Sigmoid colon (tissue), 7 donors: Measurements from ENCODE around the gene HMOX1. TPM values are rescaled to one million over a fixed set of nuclear protein-coding genes. Genes with fewer than 3 reads are reported as not detected.

Experiments
- DNase-seq: peaks from one replicate; pipeline ENCODE4 v3.0.0-alpha.2; 2019
- H3K27ac ChIP-seq, 4 donors: fragments of 200-600 bp; sonication (generic); one replicate each; pipeline ENCODE4 v1.5.1; 2016 to 2019; ENCODE audit warnings: mild to moderate bottlenecking in 1 of 4
- H3K27me3 ChIP-seq, 3 donors: fragments of 200-600 bp; sonication (generic); one replicate each; pipeline ENCODE4 v1.5.1; 2019; ENCODE audit warnings: mild to moderate bottlenecking in 1 of 3
- H3K36me3 ChIP-seq, 4 donors: fragments of 200-600 bp; sonication (generic); one replicate each; pipeline ENCODE4 v1.5.1; 2016 to 2019
- H3K4me1 ChIP-seq, 4 donors: fragments of 200-600 bp; sonication (generic); one replicate each; pipeline ENCODE4 v1.5.1; 2017 to 2019
- H3K4me3 ChIP-seq, 4 donors: fragments of 200-600 bp; sonication (generic); one replicate each; pipeline ENCODE4 v1.5.1; 2017 to 2019; ENCODE audit warnings: mild to moderate bottlenecking in 2 of 4, moderate library complexity in 1 of 4
- H3K9me3 ChIP-seq, 4 donors: fragments of 200-600 bp in 3 of 4; sonication (generic) in 3 of 4; one replicate each; pipeline versions ENCODE4 v1.5.1 to v1.6.1; 2013 to 2019
- EP300 ChIP-seq, 4 donors: sonication (generic); formaldehyde crosslinking; IDR thresholded peaks; one replicate each; pipeline ENCODE4 v1.6.1; 2017; ENCODE audit warnings: antibody characterized with exemption in 4 of 4
- POLR2A ChIP-seq, 2 donors: fragments of 450-650 bp; IDR thresholded peaks; one replicate each; pipeline ENCODE4 v1.6.1; 2016; ENCODE audit warnings: antibody characterized with exemption in 2 of 2, mild to moderate bottlenecking in 2 of 2, moderate library complexity in 2 of 2
- POLR2AphosphoS5 ChIP-seq, 4 donors: sonication (generic); formaldehyde crosslinking; IDR thresholded peaks; one replicate each; pipeline ENCODE4 v1.6.1; 2017; ENCODE audit warnings: antibody characterized with exemption in 4 of 4
- WGBS, 2 donors: extraction: QIAGEN DNeasy Blood & Tissue Kit; methylation state at CpG; one replicate each; pipeline ENCODE4 v1.1.7; 2013; 5-methylcytosine and 5-hydroxymethylcytosine counted together
- intact Hi-C: fragments of 100-400 bp; cut with DNase I; formaldehyde crosslinking; loops from one replicate; pipeline ENCODE4 v1.15.1; 2023
- polyA plus RNA-seq, 3 donors: library from polyadenylated mRNA; stranded (reverse); fragments of 200-250 nt; gene quantifications; one replicate each; pipeline ENCODE4 v1.2.3, GENCODE V29; 2013
- total RNA-seq, 4 donors: library from RNA; depleted of rRNA; stranded (reverse); fragments of >200 nt; gene quantifications; one replicate each; pipeline ENCODE4 v1.1.0, GENCODE V29; 2016
- TF ChIP-seq, protein P1 (sequence below), 4 experiments: fragments of 450-650 bp in 3 of 4; fragments of 200-600 bp in 1 of 4; IDR thresholded peaks; one replicate each; pipeline ENCODE4 v1.5.1; 2016 to 2019; ENCODE audit warnings: antibody characterized with exemption in 4 of 4, mild to moderate bottlenecking in 3 of 4, moderate library complexity in 2 of 4
- donor health status: healthy with polysubstance abuse.
- donor health status: Bipolar disorder and iron deficiency.
- donor health status: healthy.

The HMOX1 gene
- total and polyA plus RNA-seq, 7 donors: 5.0 to 138 (median 35.5) TPM

DNA sequence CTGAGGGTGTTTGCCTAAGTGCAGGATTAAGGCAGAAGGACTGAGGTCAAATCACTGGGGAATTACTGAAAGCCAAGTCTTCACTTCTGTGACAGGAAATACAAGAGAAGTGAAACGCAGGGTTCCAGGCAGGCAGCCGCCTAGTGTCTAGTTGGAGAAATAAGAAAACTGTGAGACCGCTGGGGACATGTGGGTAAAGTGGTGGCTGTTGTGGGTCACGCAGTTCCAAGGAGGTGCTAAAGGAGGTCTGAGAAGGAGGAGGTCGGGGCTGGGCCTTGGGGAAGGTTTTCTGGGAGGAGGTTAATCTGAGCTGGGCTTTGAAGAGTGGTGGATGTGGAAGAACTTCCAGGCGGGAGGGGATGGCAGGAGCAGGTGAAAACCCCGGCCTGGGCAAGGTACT lies 30.2 kb downstream of the HMOX1 start:
- Histone ChIP-seq H3K4me1 (no peaks in the 10 kb centered on the region), H3K9me3 (no peaks in the 10 kb centered on the region), H3K36me3 (peaks cover 14 to 97% (median 33%) of the 10 kb centered on the region in 4 donors), H3K27ac (no peak overlapping the region), H3K27me3 (no peaks in the 10 kb centered on the region), H3K4me3 (no peak overlapping the region)
- TF ChIP-seq EP300 (IDR thresholded peaks at IDR 0.05): no peak
- no peak for TF ChIP-seq POLR2A (IDR thresholded peaks at IDR 0.05)
- TF ChIP-seq, protein P1, sequence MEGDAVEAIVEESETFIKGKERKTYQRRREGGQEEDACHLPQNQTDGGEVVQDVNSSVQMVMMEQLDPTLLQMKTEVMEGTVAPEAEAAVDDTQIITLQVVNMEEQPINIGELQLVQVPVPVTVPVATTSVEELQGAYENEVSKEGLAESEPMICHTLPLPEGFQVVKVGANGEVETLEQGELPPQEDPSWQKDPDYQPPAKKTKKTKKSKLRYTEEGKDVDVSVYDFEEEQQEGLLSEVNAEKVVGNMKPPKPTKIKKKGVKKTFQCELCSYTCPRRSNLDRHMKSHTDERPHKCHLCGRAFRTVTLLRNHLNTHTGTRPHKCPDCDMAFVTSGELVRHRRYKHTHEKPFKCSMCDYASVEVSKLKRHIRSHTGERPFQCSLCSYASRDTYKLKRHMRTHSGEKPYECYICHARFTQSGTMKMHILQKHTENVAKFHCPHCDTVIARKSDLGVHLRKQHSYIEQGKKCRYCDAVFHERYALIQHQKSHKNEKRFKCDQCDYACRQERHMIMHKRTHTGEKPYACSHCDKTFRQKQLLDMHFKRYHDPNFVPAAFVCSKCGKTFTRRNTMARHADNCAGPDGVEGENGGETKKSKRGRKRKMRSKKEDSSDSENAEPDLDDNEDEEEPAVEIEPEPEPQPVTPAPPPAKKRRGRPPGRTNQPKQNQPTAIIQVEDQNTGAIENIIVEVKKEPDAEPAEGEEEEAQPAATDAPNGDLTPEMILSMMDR (IDR thresholded peaks at IDR 0.05): no peak
- no peak for TF ChIP-seq POLR2AphosphoS5 (IDR thresholded peaks at IDR 0.05)
- intact Hi-C loops: no loop called here
- DNase-seq: no peak
- 73 to 87% methylated on average over 7 of the region's 7 CpGs for WGBS, 2 donors

DNA sequence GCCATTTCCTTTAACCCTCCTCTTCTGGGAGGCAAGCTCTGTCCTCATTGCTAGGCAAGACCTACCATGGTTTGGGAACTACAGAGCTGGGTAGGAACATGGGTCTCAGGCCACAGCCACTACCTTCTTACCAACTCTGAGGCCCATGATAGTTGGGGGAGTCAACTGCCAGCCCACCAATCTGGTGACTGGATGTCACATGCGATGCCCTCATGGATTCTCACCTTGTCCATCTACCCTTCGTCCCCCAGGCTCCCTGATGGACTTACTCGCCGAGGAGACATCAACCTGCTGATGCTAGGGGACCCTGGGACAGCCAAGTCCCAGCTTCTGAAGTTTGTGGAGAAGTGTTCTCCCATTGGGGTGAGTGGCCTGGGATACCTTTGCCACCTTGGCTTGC lies 32.7 kb downstream of the HMOX1 start:
- Histone ChIP-seq H3K27me3 (no peaks in the 10 kb centered on the region), H3K9me3 (no peaks in the 10 kb centered on the region), H3K4me3 (no peak overlapping the region), H3K4me1 (no peaks in the 10 kb centered on the region), H3K27ac (no peak overlapping the region), H3K36me3 (peaks cover 6 to 95% (median 28%) of the 10 kb centered on the region in 4 donors)
- TF ChIP-seq EP300 (IDR thresholded peaks at IDR 0.05): no peak
- TF ChIP-seq, protein P1 (IDR thresholded peaks at IDR 0.05): no peak
- TF ChIP-seq POLR2AphosphoS5 (IDR thresholded peaks at IDR 0.05): no peak
- no peak for TF ChIP-seq POLR2A (IDR thresholded peaks at IDR 0.05)
- intact Hi-C loops: no loop called here
- 98% methylated on average over 4 of the region's 4 CpGs for WGBS, 2 donors
- DNase-seq: no peak

DNA sequence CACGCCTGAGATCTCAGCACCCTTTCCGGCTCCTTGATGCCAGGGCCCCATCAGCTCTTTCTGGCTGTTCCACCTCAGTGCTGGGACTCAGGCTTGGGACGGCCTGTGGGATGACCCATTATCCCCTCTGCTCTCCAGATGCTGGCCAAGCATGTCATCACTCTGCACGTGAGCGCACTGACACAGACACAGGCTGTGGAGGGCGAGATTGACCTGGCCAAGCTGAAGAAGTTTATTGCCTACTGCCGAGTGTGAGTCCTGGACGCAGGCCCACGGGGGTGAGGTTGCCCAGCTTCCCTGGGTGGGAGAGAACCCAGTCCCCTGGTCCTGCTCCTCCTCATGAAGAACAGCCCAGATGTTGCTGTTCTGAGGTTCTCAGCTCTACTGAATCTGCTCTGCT lies 36.7 kb downstream of the HMOX1 start:
- no peak overlapping the region for H3K4me3 ChIP-seq
- no peak for TF ChIP-seq POLR2AphosphoS5 (IDR thresholded peaks at IDR 0.05)
- no peak for TF ChIP-seq EP300 (IDR thresholded peaks at IDR 0.05)
- TF ChIP-seq, protein P1 (IDR thresholded peaks at IDR 0.05): no peak
- TF ChIP-seq POLR2A (IDR thresholded peaks at IDR 0.05): no peak
- no peak overlapping the region for H3K27ac ChIP-seq
- H3K27me3 ChIP-seq: no peaks in the 10 kb centered on the region
- intact Hi-C loops: no loop called here
- H3K36me3 ChIP-seq: peaks cover 0 to 94% (median 28%) of the 10 kb centered on the region in 4 donors
- DNase-seq: no peak
- H3K9me3 ChIP-seq: no peaks in the 10 kb centered on the region
- 90 to 93% methylated on average over 9 of the region's 9 CpGs for WGBS, 2 donors
- no peaks in the 10 kb centered on the region for H3K4me1 ChIP-seq

DNA sequence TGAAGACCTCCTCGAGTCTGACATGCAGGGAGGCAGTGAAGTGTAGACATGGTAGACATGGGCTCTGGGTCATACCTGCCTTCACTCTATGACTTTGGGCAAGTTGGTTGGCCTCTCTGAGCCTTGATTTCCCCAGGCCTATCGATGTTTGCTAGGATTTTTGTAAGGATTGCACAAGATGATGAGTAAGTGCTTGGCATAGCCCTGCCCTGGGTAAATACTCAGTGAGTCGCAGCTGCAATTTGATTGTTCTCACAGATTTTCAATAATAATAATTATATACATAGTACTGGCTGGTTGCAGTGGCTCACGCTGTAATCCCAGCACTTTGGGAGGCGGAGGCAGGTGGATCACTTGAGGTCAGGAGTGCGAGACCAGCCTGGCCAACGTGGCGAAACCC lies 37.2 kb downstream of the HMOX1 start:
- Histone ChIP-seq H3K27me3 (no peaks in the 10 kb centered on the region), H3K4me3 (no peak overlapping the region), H3K27ac (no peak overlapping the region), H3K9me3 (no peaks in the 10 kb centered on the region), H3K36me3 (peaks cover 0 to 96% (median 31%) of the 10 kb centered on the region in 4 donors), H3K4me1 (no peaks in the 10 kb centered on the region)
- no peak for DNase-seq
- 79 to 92% methylated on average over 8 of the region's 8 CpGs for WGBS, 2 donors
- intact Hi-C loops: no loop called here
- TF ChIP-seq POLR2A (IDR thresholded peaks at IDR 0.05): no peak
- no peak for TF ChIP-seq POLR2AphosphoS5 (IDR thresholded peaks at IDR 0.05)
- TF ChIP-seq EP300 (IDR thresholded peaks at IDR 0.05): no peak
- TF ChIP-seq, protein P1 (IDR thresholded peaks at IDR 0.05): no peak

DNA sequence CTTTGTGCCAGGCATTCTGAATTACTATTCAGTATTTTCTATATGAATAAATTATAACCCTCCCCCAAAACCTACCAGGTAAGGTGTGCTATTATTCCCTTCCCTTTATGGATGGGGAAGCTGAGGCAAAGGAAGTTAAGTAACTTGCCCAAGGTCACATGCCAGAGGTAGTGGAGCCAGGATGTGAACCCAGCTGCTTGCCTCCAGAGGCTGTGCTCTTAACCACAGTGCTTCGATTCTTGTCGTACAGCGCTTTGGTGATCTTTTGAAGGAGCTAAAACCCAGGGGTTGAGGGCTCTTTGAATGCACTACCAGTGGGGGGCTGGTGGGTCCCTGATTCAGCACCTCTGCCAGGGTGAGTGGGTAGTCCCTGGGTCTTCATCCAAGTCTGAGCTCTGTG lies 37.8 kb downstream of the HMOX1 start:
- Histone ChIP-seq H3K9me3 (no peaks in the 10 kb centered on the region), H3K4me1 (no peaks in the 10 kb centered on the region), H3K27ac (no peak overlapping the region), H3K36me3 (peaks cover 0 to 97% (median 26%) of the 10 kb centered on the region in 4 donors), H3K27me3 (no peaks in the 10 kb centered on the region), H3K4me3 (no peak overlapping the region)
- WGBS, 2 donors: 82 to 96% methylated on average over 3 of the region's 3 CpGs
- TF ChIP-seq, protein P1 (IDR thresholded peaks at IDR 0.05): no peak
- TF ChIP-seq POLR2A (IDR thresholded peaks at IDR 0.05) (no peak), EP300 (IDR thresholded peaks at IDR 0.05) (no peak), POLR2AphosphoS5 (IDR thresholded peaks at IDR 0.05) (no peak)
- no peak for DNase-seq
- intact Hi-C loops: no loop called here
